Psoas muscle (tissue), 8 donors: ENCODE measurements around the gene SARDH. TPM values are rescaled to one million over a fixed set of nuclear protein-coding genes. Genes with fewer than 3 reads are reported as not detected.

ENCODE experiments used
- ATAC-seq, 4 donors: fragments of 200-7000 bp; cut with Tn5 transposase; one replicate each; pipeline ENCODE4 v1.9.1; 2020; ENCODE audit warnings: moderate library complexity in 3 of 4, mild to moderate bottlenecking in 2 of 4
- DNase-seq, 2 donors: peaks; one replicate each; pipeline ENCODE4 v3.0.0-alpha.2; 2020
- H3K27ac ChIP-seq: fragments of 200-600 bp; one replicate; pipeline ENCODE4 v1.8.0; 2022
- H3K27me3 ChIP-seq, 3 donors: fragments of 200-600 bp in 1 of 3; one replicate each; pipeline versions ENCODE4 v1.6.1 to v1.8.0; 2013 to 2022; ENCODE audit warnings: low read length in 2 of 3, mild to moderate bottlenecking in 2 of 3, moderate library complexity in 1 of 3; ENCODE audit not compliant: insufficient read depth in 3 of 3
- H3K36me3 ChIP-seq, 2 donors: fragments of 200-600 bp in 1 of 2; one replicate each; pipeline versions ENCODE4 v1.6.1 to v1.8.0; 2013 to 2022; ENCODE audit warnings: low read depth in 1 of 2, mild to moderate bottlenecking in 1 of 2, moderate library complexity in 1 of 2; ENCODE audit not compliant: insufficient read depth in 1 of 2
- H3K4me1 ChIP-seq: fragments of 200-600 bp; one replicate; pipeline ENCODE4 v1.8.0; 2022
- H3K4me3 ChIP-seq: fragments of 200-600 bp; one replicate; pipeline ENCODE4 v1.8.0; 2022; ENCODE audit warnings: mild to moderate bottlenecking
- H3K9me3 ChIP-seq: fragments of 200-600 bp; one replicate; pipeline ENCODE4 v1.8.0; 2022
- CTCF ChIP-seq: fragments of 200-600 bp; IDR thresholded peaks from one replicate; pipeline ENCODE4 v1.8.0; 2022; ENCODE audit warnings: antibody characterized with exemption
- WGBS, 3 donors: extraction: QIAGEN DNeasy Blood & Tissue Kit; methylation state at CpG; one replicate each; pipeline versions ENCODE4 v1.1.6 to v1.1.7; 2013; 5-methylcytosine and 5-hydroxymethylcytosine counted together
- intact Hi-C, 2 donors: fragments of 100-400 bp; cut with DNase I; formaldehyde crosslinking; loops; one replicate each; pipeline versions ENCODE4 v1.11.0 to v1.14.2; 2022
- polyA plus RNA-seq, 3 donors: library from polyadenylated mRNA; stranded (reverse); fragments of 200-250 nt; gene quantifications; one replicate each; pipeline ENCODE4 v1.2.3, GENCODE V29; 2013
- total RNA-seq, 4 donors: library from RNA; stranded (reverse); fragmentation: NEBNext Ultra II Directional in 2 of 4; extraction: Animal tissue kit (Norgen Biotek cat#: 25700) in 2 of 4; gene quantifications; one replicate each; pipeline versions ENCODE4 v1.2.1 to v1.2.4, GENCODE V29; 2021 to 2023
- donor health status: healthy with polysubstance abuse.
- donor health status: DM: no; HTN: no; CAD: no; lungs with moderate emphysema.
- donor health status: Bipolar disorder and iron deficiency.
- donor health status: healthy.
- donor health status: DM: yes; HTN: yes; CAD: no.
- donor health status: DM: no; HTN: no; CAD: no.
- donor health status: DM: no; HTN: no; CAD: no.
- donor health status: DM: yes; HTN: yes; CAD: no.

Gene SARDH
- total and polyA plus RNA-seq, 7 donors = 0.16 to 2.5 (median 0.62) TPM

GRCh38 chr9:133655701-133656100 lies 82.5 kb downstream of the SARDH start:
- DNase-seq = no peak
- intact Hi-C loops = no loop called here

DNA sequence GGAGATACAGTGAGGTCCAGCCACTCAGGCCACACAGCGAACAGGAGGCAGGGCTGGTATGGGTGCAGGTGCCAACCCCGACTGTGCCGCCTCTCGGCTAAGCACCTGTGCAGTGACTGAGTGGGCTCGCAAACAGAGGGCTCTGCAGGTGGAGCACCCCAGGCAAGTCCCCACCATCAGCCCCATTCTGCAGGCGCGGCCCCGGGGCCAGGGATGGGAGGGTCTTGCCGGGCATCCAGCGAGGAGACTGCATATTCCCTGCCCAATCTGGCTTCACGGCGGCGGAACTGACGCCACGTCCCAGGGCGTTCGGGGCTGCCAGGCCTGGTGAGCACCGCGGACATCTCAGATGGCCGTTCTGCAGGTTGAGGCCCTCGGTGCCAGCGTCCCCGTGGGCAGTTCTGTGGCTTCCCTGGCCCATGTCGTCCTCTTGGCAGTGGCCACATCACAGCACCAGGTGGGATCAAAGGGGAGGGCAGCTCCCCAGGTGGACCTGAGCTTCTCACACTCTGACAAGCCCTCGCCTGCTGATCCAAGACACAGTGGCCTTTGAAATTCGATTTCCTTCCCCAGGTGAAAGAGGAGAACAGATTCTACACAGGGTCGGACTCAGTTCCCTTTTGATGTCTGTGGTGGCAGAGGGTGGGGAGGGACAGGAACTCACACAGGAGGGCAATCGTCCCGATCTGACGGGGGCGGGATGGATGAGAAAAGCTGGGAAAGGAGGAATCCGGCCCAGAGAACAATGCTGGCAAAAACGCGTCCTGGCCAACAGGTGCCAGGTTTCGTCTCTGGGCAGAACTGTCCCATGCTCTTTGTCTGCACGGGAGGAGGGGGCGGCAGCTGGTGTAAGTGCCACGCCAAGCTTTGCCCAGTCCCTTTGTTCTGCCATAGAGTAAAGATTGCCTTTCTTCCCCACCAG lies 83.2 kb downstream of the SARDH start:
- Histone ChIP-seq H3K9me3 (no peaks in the 10 kb centered on the region), H3K36me3 (no peaks in the 10 kb centered on the region), H3K27me3 (peaks cover 0 to 74% (median 15%) of the 10 kb centered on the region in 3 donors), H3K4me1 (peaks cover 3% of the 10 kb centered on the region), H3K4me3 (no peak overlapping the region), H3K27ac (no peak overlapping the region)
- ATAC-seq (no peak), DNase-seq (no peak)
- 42 to 49% (median 44%) methylated on average over 38 of the region's 38 CpGs for WGBS, 3 donors
- intact Hi-C loops = no loop called here
- no peak for TF ChIP-seq CTCF

More at GRCh38 chr9:133655701-133656100, 82.5 kb downstream of the SARDH start:
- Histone ChIP-seq H3K4me3 (no peak overlapping the region), H3K9me3 (no peaks in the 10 kb centered on the region), H3K27me3 (peaks cover 0 to 79% (median 19%) of the 10 kb centered on the region in 3 donors), H3K36me3 (no peaks in the 10 kb centered on the region), H3K4me1 (peaks cover 3% of the 10 kb centered on the region), H3K27ac (no peak overlapping the region)
- ATAC-seq = no peak
- WGBS, 3 donors = 38 to 43% (median 43%) methylated on average over 14 of the region's 14 CpGs
- no peak for TF ChIP-seq CTCF

GRCh38 chr9:133653638-133654037 lies 84.5 kb downstream of the SARDH start:
- Histone ChIP-seq H3K4me3 (no peak overlapping the region), H3K27me3 (peaks cover 2 to 67% (median 15%) of the 10 kb centered on the region in 3 donors), H3K36me3 (no peaks in the 10 kb centered on the region), H3K4me1 (no peaks in the 10 kb centered on the region), H3K9me3 (no peaks in the 10 kb centered on the region), H3K27ac (no peak overlapping the region)
- ATAC-seq = no peak
- intact Hi-C loops = no loop called here
- DNase-seq = no peak
- 56 to 62% (median 60%) methylated on average over 9 of the region's 9 CpGs for WGBS, 3 donors
- TF ChIP-seq CTCF = no peak

GRCh38 chr9:133650026-133650425 lies 88.1 kb downstream of the SARDH start:
- ATAC-seq (no peak), DNase-seq (no peak)
- no peak for TF ChIP-seq CTCF
- Histone ChIP-seq H3K9me3 (no peaks in the 10 kb centered on the region), H3K36me3 (no peaks in the 10 kb centered on the region), H3K4me3 (no peak overlapping the region), H3K27me3 (peaks cover 2 to 58% (median 7%) of the 10 kb centered on the region in 3 donors), H3K27ac (no peak overlapping the region), H3K4me1 (no peaks in the 10 kb centered on the region)
- WGBS, 3 donors = 81 to 84% (median 82%) methylated on average over 12 of the region's 12 CpGs
- intact Hi-C loops = no loop called here
